Measurements from ENCODE around the gene PCLAF.

PCLAF gene

DNA sequence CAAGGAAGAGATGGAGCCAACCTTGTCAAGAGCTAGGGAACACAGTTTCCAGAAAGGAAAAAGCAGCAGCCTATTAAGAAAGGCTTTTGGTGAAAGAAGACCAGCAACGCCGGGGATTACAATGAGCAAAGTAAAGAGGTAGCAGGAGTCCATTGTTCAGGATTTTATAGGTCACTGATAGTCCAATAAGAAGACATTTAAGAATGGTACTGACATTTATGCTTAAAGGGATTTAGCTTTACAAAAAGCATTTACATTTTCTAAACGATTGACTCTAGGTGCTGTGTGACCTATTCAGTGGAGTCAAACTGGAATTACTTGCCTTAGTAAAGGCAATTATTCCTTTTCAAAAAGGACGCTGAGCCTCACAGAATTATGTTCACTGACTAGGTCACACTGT, 66.0 kb downstream of the PCLAF start:
- no peak for DNase-seq (ENCODE audit: low read depth)

- DNase-seq (ENCODE audit: low read depth) = no peak
Observed at GRCh38 chr15:64314456-64314855, 66.8 kb downstream of the PCLAF start.
